B cell (primary cell): ENCODE measurements around the gene LEMD2.

Experiments
- CTCF ChIP-seq: fragments of 200-600 bp; IDR thresholded peaks from one replicate; pipeline ENCODE4 v1.8.0; 2022; ENCODE audit warnings: antibody characterized with exemption, mild to moderate bottlenecking
- EZH2 ChIP-seq: IDR thresholded peaks from 2 replicates; pipeline ENCODE4 v1.6.1; 2012; ENCODE audit warnings: borderline replicate concordance, low read depth, mild to moderate bottlenecking, moderate library complexity, low read length; ENCODE audit not compliant: insufficient read depth, poor library complexity, severe bottlenecking

GRCh38 chr6:33742837-33743236 lies 46.1 kb downstream of the LEMD2 start:
- no peak for TF ChIP-seq CTCF
- no peak for TF ChIP-seq EZH2
